ENCODE results near the gene KRCC1.

Gene KRCC1

DNA sequence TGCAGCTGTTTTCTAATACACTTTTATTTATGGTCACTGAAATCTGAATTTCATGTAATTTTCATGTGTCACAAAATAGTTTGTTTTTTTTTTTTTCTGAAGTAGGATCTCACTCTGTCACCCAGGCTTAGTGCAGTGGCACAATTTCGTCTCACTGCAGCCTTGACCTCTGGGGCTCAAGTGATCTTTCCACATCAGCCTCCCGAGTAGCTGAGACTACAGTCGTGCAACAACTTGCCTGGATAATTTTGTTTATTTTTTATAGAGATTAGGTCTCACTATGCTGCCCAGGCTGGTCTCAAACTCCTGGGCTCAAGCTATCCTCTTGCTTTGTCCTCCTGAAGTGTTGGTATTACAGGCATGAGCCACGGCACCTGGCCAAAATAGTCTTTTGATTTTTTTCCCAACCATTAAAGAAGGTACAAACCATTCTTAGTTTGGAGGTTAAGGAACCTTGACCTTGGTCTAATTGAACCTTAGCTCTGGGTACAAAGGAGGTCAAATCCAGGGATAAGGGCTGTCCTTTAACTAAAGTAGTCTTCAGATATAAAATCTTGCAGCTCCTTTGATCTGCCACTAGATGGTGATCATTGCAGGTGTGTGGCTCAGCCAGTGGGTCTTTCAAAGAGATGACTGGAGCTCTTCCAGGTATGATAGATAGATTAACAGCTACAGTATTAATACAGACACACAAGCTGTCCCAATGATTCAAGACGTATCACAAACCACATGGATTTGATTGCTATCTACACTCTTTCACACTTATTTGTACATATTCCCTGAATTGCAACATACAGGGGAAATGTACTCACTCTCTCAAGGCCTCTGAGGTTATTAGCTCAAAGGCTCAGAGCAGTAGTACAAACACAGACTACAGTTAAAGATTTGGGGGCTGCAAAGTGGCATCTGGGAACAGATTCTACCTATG, 4.7 kb upstream of the KRCC1 start:
- peak; percentile 59 for ATAC-seq
- TF ChIP-seq ZNF565 (CRISPR knock-in tag; conservative IDR thresholded peaks at IDR 0.05; ENCODE audit: low read depth) (no peak), GLIS3 (CRISPR knock-in tag; IDR thresholded peaks at IDR 0.05) (no peak), TOX (CRISPR knock-in tag; IDR thresholded peaks at IDR 0.05; ENCODE audit: borderline replicate concordance) (no peak), ZNF70 (CRISPR knock-in tag; IDR thresholded peaks at IDR 0.05) (no peak), TCF4 (CRISPR knock-in tag; IDR thresholded peaks at IDR 0.05; ENCODE audit: borderline replicate concordance) (no peak), SNAI2 (CRISPR knock-in tag; IDR thresholded peaks at IDR 0.05) (no peak), ARNTL (CRISPR knock-in tag; IDR thresholded peaks at IDR 0.05; ENCODE audit: borderline replicate concordance, low read depth) (no peak), OSR1 (CRISPR knock-in tag; IDR thresholded peaks at IDR 0.05) (no peak), ZFP30 (CRISPR knock-in tag; IDR thresholded peaks at IDR 0.05) (no peak), ZFP3 (CRISPR knock-in tag; IDR thresholded peaks at IDR 0.05) (no peak), ESRRG (CRISPR knock-in tag; IDR thresholded peaks at IDR 0.05) (no peak), PPARA (CRISPR knock-in tag; IDR thresholded peaks at IDR 0.05; ENCODE audit: borderline replicate concordance) (no peak), CSDC2 (CRISPR knock-in tag; IDR thresholded peaks at IDR 0.05) (no peak), ZNF8 (CRISPR knock-in tag; IDR thresholded peaks at IDR 0.05) (no peak)
- TF ChIP-seq, protein P1, sequence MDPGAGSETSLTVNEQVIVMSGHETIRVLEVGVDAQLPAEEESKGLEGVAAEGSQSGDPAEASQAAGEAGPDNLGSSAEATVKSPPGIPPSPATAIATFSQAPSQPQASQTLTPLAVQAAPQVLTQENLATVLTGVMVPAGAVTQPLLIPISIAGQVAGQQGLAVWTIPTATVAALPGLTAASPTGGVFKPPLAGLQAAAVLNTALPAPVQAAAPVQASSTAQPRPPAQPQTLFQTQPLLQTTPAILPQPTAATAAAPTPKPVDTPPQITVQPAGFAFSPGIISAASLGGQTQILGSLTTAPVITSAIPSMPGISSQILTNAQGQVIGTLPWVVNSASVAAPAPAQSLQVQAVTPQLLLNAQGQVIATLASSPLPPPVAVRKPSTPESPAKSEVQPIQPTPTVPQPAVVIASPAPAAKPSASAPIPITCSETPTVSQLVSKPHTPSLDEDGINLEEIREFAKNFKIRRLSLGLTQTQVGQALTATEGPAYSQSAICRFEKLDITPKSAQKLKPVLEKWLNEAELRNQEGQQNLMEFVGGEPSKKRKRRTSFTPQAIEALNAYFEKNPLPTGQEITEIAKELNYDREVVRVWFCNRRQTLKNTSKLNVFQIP (CRISPR knock-in tag; IDR thresholded peaks at IDR 0.05; ENCODE audit: borderline replicate concordance, low read depth), result no peak
- TF ChIP-seq, protein P2, sequence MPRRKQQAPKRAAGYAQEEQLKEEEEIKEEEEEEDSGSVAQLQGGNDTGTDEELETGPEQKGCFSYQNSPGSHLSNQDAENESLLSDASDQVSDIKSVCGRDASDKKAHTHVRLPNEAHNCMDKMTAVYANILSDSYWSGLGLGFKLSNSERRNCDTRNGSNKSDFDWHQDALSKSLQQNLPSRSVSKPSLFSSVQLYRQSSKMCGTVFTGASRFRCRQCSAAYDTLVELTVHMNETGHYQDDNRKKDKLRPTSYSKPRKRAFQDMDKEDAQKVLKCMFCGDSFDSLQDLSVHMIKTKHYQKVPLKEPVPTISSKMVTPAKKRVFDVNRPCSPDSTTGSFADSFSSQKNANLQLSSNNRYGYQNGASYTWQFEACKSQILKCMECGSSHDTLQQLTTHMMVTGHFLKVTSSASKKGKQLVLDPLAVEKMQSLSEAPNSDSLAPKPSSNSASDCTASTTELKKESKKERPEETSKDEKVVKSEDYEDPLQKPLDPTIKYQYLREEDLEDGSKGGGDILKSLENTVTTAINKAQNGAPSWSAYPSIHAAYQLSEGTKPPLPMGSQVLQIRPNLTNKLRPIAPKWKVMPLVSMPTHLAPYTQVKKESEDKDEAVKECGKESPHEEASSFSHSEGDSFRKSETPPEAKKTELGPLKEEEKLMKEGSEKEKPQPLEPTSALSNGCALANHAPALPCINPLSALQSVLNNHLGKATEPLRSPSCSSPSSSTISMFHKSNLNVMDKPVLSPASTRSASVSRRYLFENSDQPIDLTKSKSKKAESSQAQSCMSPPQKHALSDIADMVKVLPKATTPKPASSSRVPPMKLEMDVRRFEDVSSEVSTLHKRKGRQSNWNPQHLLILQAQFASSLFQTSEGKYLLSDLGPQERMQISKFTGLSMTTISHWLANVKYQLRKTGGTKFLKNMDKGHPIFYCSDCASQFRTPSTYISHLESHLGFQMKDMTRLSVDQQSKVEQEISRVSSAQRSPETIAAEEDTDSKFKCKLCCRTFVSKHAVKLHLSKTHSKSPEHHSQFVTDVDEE (CRISPR knock-in tag; IDR thresholded peaks at IDR 0.05), result no peak
- TF ChIP-seq, protein P3, sequence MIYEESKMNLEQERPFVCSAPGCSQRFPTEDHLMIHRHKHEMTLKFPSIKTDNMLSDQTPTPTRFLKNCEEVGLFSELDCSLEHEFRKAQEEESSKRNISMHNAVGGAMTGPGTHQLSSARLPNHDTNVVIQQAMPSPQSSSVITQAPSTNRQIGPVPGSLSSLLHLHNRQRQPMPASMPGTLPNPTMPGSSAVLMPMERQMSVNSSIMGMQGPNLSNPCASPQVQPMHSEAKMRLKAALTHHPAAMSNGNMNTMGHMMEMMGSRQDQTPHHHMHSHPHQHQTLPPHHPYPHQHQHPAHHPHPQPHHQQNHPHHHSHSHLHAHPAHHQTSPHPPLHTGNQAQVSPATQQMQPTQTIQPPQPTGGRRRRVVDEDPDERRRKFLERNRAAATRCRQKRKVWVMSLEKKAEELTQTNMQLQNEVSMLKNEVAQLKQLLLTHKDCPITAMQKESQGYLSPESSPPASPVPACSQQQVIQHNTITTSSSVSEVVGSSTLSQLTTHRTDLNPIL (CRISPR knock-in tag; IDR thresholded peaks at IDR 0.05; ENCODE audit: low read depth), result no peak
- TF ChIP-seq, protein P4, sequence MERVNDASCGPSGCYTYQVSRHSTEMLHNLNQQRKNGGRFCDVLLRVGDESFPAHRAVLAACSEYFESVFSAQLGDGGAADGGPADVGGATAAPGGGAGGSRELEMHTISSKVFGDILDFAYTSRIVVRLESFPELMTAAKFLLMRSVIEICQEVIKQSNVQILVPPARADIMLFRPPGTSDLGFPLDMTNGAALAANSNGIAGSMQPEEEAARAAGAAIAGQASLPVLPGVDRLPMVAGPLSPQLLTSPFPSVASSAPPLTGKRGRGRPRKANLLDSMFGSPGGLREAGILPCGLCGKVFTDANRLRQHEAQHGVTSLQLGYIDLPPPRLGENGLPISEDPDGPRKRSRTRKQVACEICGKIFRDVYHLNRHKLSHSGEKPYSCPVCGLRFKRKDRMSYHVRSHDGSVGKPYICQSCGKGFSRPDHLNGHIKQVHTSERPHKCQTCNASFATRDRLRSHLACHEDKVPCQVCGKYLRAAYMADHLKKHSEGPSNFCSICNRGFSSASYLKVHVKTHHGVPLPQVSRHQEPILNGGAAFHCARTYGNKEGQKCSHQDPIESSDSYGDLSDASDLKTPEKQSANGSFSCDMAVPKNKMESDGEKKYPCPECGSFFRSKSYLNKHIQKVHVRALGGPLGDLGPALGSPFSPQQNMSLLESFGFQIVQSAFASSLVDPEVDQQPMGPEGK (CRISPR knock-in tag; IDR thresholded peaks at IDR 0.05; ENCODE audit: borderline replicate concordance), result no peak
- TF ChIP-seq, protein P5, sequence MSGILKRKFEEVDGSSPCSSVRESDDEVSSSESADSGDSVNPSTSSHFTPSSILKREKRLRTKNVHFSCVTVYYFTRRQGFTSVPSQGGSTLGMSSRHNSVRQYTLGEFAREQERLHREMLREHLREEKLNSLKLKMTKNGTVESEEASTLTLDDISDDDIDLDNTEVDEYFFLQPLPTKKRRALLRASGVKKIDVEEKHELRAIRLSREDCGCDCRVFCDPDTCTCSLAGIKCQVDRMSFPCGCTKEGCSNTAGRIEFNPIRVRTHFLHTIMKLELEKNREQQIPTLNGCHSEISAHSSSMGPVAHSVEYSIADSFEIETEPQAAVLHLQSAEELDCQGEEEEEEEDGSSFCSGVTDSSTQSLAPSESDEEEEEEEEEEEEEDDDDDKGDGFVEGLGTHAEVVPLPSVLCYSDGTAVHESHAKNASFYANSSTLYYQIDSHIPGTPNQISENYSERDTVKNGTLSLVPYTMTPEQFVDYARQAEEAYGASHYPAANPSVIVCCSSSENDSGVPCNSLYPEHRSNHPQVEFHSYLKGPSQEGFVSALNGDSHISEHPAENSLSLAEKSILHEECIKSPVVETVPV (CRISPR knock-in tag; IDR thresholded peaks at IDR 0.05), result no peak

DNA sequence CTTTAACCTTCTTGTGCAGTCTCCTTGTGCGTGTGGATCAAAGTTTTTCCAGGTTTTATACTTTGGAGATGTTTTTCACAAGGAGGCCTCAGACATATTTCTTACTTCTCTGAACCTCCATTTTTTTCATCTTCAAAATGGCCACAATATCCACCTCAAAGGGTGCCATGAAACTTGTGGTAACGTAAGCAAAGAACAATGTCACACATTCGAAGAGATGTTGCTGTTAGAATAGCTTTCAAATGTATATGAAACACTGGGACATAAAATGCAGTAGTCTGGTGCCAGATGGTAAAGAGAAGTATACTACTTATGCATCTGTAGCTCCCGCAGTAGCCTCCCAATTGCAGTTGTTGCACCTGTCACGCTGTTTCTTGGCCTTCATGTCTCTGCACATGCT, 2.6 kb upstream of the KRCC1 start:
- TF ChIP-seq, protein P1 (CRISPR knock-in tag; IDR thresholded peaks at IDR 0.05; ENCODE audit: borderline replicate concordance, low read depth), result no peak
- TF ChIP-seq ZC3H10 (CRISPR knock-in tag; IDR thresholded peaks at IDR 0.05) (no peak), ZNF70 (CRISPR knock-in tag; IDR thresholded peaks at IDR 0.05) (no peak), ZNF565 (CRISPR knock-in tag; conservative IDR thresholded peaks at IDR 0.05; ENCODE audit: low read depth) (no peak), ESRRG (CRISPR knock-in tag; IDR thresholded peaks at IDR 0.05) (no peak), ZNF8 (CRISPR knock-in tag; IDR thresholded peaks at IDR 0.05) (no peak), ZFP30 (CRISPR knock-in tag; IDR thresholded peaks at IDR 0.05) (no peak), TCF4 (CRISPR knock-in tag; IDR thresholded peaks at IDR 0.05; ENCODE audit: borderline replicate concordance) (no peak), GLIS3 (CRISPR knock-in tag; IDR thresholded peaks at IDR 0.05) (no peak), RARB (CRISPR knock-in tag; IDR thresholded peaks at IDR 0.05) (no peak), SNAI2 (CRISPR knock-in tag; IDR thresholded peaks at IDR 0.05) (no peak), PPARA (CRISPR knock-in tag; IDR thresholded peaks at IDR 0.05; ENCODE audit: borderline replicate concordance) (no peak), ARNTL (CRISPR knock-in tag; IDR thresholded peaks at IDR 0.05; ENCODE audit: borderline replicate concordance, low read depth) (no peak)
- TF ChIP-seq, protein P5 (CRISPR knock-in tag; IDR thresholded peaks at IDR 0.05), result no peak
- TF ChIP-seq, protein P4 (CRISPR knock-in tag; IDR thresholded peaks at IDR 0.05; ENCODE audit: borderline replicate concordance), result no peak

More for the DNA sequence above, 2.6 kb upstream of the KRCC1 start:
- no peak for ATAC-seq

Measured in SK-N-SH treated with all-trans-retinoic acid at 6 μM for 48 hours (cell line).